Stimulated activated CD4-positive, alpha-beta T cell treated with anti-CD3 and anti-CD28 coated beads, Interleukin-1b, Interleukin-23, amount 100 ng/mL, for 1 hour (primary cell): ENCODE data around the gene G6PC3.
"Not testable (repeated sequence)": the region's sequence is repeated elsewhere in the genome, so short reads cannot be mapped to it uniquely, and the experiment has no call there.

ENCODE experiments used
- DNase-seq, 2 donors: peaks; one replicate each; pipeline ENCODE4 v3.0.0-alpha.2; 2020; ENCODE audit warnings: low read depth in 2 of 2

G6PC3 gene

GRCh38 chr17:44082256-44082927, 11.9 kb downstream of the G6PC3 start:
- DNase-seq, result no peak

- no peak for DNase-seq
Measured at GRCh38 chr17:44083250-44083849, 12.8 kb downstream of the G6PC3 start.

- no peak for DNase-seq
Measured at GRCh38 chr17:44084131-44084538, 13.6 kb downstream of the G6PC3 start.

- DNase-seq, result no peak
Measured at GRCh38 chr17:44084921-44085320, 14.4 kb downstream of the G6PC3 start.

GRCh38 chr17:44085908-44086307, 15.4 kb downstream of the G6PC3 start:
- no peak for DNase-seq

GRCh38 chr17:44086364-44087311, 16.1 kb downstream of the G6PC3 start:
- DNase-seq, result peak; percentile 6 to 37

- no peak for DNase-seq
Measured at GRCh38 chr17:44087319-44087718, 16.8 kb downstream of the G6PC3 start.

- no peak for DNase-seq
Measured at GRCh38 chr17:44088254-44088653, 17.7 kb downstream of the G6PC3 start.

- DNase-seq, result no peak
Measured at GRCh38 chr17:44091200-44091997, 20.9 kb downstream of the G6PC3 start.

- DNase-seq, result no peak
Measured at GRCh38 chr17:44092051-44092450, 21.5 kb downstream of the G6PC3 start.

GRCh38 chr17:44093231-44093900, 22.8 kb downstream of the G6PC3 start:
- no peak for DNase-seq

- no peak for DNase-seq
Measured at GRCh38 chr17:44094701-44095387, 24.3 kb downstream of the G6PC3 start.

GRCh38 chr17:44095388-44095646, 24.8 kb downstream of the G6PC3 start:
- DNase-seq, result no peak

- no peak for DNase-seq
Measured at GRCh38 chr17:44095647-44096496, 25.3 kb downstream of the G6PC3 start.

GRCh38 chr17:44097110-44097958, 26.8 kb downstream of the G6PC3 start:
- no peak for DNase-seq

GRCh38 chr17:44101858-44102257, 31.3 kb downstream of the G6PC3 start:
- DNase-seq, result not testable (repeated sequence)

- DNase-seq, result no peak
Measured at GRCh38 chr17:44102849-44103622, 32.5 kb downstream of the G6PC3 start.

GRCh38 chr17:44105483-44105882, 34.9 kb downstream of the G6PC3 start:
- DNase-seq, result no peak
